HUDEP-2 (cell line): ENCODE data around the gene BRIP1.
"Not testable (repeated sequence)": the region's sequence is repeated elsewhere in the genome, so short reads cannot be mapped to it uniquely, and the experiment has no call there.

ENCODE experiments used
- DNase-seq, 76 experiments: peaks; one replicate each; lab custom pipeline; 2025; ENCODE audit not compliant: unreplicated experiment in 76 of 76; lab: John Stamatoyannopoulos, UW

Gene BRIP1

DNA sequence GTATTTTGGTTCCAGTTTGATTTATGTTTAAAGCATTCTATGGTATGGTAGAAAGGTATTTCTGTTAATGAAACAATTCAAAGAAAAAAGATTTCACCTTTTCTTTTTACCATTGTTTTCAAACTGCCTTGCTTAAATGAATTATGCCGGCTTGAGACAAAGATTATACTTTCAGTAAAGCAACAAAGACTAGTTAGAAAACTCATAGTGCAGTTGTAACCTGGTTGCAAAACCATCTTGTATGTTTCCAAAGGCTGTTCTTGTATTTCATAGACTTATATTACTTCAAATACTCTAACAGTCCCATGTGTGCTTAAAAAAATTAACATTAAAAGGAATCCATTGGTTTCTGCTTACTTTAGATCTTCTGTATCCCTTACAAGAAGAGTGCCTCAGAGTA, 153.8 kb downstream of the BRIP1 start:
- no peak for DNase-seq

DNA sequence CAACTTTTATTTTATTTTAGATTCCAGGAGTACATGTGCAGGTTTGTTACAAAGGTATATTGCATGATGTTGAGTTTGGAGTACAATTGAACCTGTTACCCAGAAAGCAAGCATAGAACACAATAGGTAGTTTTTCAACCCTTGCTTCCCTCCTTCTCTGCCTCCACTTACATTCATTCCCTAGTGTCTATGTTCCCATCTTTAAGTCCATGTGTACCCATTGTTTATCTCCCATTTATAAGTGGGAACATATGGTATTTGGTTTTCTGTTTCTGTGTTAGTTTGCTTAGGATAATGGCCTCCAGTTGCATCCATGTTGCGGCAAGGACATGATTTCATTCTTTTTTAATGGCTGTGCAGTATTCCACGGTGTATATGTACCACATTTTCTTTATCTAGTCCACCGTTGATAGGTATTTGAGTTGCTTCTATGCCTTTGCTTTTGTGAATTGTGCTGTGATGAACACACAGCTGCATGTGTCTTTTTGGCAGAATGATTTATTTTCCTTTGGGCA, 158.3 kb downstream of the BRIP1 start:
- DNase-seq: no peak

DNA sequence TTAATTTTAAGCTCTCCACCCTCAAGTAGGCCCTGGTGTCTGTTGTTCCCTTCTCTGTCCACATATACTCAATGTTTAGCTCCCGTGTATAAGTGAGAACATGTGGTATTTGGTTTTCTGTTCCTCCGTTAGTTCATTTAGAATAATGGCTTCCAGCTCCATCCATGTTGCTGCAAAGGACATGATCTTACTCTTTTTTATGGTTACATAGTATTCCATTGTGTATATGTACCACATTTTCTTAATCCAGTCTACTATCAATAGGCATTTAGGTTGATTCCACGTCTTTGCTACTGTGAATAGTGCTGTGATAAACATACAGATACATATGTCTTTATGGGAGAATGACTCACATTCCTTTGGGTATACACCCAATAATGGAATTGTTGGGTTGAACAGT, 160.9 kb downstream of the BRIP1 start:
- DNase-seq: no peak

DNA sequence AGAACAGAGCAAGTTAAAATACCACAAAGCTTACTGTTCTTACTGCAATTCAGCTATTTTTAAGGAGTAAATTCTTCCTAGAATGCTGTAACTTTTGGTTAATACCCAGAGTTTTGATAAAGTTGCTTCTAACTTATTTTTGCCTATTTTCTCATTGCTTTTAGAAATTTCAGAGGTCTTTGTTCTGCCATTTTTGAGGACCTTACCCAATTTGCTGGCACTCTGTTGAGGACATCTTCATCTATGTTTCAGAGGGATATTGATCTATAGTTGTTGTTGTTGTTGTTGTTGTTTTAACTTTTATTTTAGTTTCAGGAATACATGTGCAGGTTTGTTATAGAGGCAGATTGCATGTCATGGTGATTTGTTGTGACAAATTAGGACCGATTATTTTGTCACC, 161.3 kb downstream of the BRIP1 start:
- DNase-seq: no peak

DNA sequence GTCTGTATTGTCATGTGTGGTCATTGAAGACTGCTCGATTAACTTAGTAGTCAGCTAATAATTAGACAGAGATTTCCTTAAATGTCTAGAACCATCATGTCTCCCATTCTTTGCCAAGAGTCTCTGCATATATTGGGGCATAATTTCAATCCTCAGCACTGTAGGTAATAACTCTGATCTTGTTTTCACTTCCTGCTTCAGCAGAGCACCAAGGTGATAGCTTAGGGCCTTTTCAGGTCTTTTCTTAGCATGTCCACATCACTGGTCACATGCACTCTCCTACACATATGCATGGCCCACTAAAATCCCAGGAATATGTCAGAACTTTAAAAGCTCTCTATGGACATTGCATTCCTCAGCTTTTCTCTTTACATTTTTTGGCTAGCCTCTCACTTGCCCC, 162.0 kb downstream of the BRIP1 start:
- DNase-seq: no peak

DNA sequence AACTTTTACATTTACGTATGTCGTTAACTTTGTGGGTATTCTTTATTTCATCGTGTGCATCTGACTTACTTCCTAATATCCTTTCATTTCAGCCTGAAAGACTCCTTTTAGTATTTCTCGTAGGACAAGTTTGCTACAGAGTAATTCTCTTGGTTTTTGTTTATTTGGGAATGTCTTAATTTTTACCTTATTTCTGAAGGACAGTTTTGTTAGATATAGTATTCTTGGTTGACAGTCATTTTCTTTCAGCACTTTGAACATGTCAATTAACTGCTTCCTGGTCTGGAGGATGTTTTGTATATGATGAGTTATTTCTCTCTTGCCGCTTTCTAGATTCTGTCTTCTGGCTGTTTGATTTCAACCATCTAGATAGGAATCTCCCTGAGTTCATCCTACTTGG, 163.1 kb downstream of the BRIP1 start:
- no peak for DNase-seq

DNA sequence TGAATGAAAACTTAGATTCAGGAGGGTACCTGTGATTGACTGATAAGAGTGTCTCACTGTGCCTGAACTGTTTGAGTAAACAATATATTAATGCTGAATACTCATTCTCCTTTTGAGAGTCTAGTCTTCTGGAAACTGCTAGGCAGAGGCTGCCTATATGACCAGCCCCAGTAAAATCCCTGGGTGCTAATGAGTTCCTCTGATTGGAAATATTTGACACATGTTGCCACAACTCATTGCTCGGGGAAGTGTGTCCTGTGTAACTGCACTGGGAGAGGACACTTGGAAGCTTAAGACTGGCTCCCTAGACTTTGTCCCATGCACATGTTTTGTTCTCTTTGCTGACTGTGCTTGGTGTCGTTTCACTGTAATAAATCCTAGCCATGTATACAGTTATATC, 163.6 kb downstream of the BRIP1 start:
- no peak for DNase-seq

DNA sequence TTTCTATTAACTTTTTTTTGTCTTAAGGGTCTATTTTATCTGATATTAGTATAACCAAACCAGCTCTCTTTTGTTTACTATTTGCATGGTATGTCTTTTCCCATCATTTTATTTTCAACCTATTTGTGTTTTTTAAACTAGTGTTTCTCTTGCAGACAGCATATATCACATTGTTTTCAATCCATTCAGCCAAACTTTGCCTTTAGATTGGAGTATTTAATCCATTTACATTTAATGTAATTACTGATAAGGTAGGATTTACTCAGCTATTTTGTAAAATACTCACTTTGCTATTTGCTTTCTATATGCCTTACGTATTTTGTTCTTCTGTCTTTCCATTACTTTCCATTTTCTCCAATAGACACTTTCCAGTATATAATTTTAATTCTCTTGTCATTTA, 164.3 kb downstream of the BRIP1 start:
- DNase-seq: no peak

DNA sequence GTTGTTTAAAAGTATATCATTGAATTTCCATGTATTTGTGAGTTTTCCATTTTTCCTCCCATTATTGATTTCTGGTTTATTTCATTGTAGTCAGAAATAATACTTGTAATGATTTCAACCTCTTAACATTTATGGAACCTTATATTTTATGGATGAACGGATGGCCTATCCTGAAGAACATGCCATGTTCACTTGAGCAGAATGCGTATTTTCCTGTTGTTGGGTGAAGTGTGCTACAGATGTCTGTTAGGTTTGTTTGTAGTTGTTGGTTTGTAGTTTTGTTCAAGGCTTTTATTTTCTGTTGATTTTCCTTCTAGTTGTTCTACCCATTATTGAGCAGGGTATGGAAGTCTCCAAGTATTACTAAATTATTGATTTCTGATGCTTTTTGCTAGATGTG, 165.1 kb downstream of the BRIP1 start:
- no peak for DNase-seq

DNA sequence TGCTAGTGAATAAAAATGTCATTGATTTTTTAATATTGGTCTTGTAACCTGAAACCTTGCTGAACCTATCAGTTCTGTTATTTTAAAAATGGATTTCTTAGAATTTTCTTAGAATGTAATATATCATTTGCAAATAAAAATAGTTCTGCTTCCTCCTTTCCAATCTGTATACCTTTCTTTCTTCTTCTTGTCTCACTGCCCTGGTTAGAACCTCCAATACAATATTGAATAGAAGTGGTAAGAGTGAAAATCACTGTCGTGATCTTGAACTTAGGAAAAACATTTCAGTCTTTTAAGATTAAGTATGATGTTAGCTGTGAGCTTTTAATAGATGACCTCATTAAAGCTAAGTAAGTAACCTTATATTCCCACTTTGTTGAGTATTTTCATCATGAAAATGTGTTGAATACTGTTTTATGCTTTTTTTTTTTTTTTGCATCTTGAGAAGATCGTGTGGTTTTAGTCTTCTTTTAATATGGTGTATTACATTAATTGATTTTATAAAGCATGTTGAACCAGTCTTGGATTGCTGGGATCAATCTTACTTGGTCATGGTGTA, 167.5 kb downstream of the BRIP1 start:
- no peak for DNase-seq

DNA sequence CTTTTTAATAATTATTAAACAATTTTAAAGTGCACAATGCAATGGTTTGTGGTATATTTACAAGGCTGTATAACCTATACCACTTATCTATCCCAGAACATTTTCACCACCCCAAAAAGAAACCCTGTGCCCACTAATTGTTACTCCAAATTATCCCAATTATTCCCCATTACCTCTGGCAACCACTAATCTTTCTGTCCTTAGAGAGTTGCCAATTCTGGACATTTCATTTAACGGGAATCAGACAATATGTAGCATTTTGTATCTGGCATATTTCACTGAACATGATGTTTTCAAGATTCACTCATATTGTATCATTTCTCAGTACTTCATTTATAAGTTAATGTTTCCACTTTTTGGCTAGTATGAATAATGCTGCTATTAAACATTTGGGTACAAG, 169.2 kb downstream of the BRIP1 start:
- DNase-seq: no peak

DNA sequence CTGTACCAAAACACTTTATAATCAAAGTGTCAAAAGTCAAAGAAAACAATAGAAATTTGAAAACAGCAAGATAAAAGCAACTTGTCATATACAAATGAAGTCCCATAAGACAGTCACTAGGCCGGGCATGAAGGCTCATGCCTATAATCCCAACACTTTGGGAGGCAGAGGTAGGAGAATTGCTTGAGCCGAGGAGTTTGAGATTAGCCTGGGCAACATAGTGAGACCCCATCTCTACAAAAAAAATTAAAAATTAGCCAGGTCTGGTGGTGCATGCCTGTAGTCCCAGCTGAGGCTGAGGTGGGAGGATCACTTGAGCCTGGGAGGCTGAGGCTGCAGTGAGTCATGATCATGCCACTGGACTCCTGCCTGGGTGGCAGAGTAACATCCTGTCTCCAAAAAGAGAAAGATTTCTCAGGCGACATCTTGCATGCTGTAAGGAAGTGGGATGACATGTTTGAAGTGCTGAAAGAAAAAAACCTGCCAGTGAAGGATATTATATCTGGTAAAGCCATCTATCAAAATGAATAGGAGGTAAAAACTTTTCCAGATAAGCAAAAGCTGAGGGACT, 173.6 kb downstream of the BRIP1 start:
- peak in 4 of 76 experiments; percentile 1 to 2 (median 2) for DNase-seq

DNA sequence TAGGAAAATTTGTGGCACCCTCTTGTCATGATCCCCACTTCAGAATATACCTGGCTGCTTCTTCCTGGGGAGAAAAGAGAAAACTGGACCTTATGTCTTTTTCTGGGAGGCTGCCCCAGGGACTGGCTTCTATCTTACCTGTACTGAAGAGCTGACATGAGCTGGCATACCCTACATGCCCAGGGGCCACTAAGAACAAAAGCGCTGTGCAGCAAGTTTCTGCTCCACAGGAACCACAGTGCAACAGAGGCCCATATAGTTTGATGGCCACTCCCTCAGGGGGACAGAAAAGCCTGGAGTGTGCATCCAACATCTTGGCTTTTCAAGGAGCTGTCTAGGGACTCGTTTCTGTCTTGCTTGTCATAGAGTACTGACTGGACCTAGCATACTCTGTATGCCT, 175.6 kb downstream of the BRIP1 start:
- no peak for DNase-seq

DNA sequence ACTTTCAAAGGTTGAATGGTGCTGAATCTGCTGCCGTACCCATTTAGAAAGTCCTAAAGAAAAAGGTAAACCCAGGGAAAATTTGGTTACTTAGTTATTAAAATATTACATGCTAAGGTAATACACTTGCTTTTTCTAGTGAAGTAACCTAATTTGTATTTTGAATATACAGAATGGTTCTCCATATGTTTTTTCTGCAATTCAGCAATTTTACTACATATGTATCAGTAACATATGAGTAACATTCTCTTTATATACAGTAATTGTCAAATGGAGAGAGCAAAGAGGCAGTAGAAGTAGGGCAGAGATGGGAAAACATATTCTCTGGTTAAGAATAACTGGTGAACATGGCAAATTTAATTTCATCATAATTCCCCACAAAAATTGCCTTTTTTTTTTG, 177.2 kb downstream of the BRIP1 start:
- no peak for DNase-seq

DNA sequence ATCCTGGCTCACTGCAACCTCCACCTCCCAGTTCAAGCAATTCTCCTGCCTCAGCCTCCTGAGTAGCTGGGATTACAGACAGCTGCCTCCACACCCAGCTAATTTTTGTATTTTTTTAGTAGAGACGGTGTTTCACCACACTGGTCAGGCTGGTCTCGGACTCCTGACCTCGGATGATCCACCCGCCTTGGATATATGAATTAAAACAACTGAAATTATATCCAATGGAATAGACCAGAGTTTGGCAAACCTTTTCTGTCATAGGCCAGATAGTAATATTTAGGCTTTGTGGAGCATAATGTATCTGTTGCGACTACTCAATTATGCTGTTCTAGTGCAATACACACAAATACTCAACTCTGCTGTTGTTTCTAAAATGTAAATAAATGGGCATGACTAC, 178.5 kb downstream of the BRIP1 start:
- no peak for DNase-seq

DNA sequence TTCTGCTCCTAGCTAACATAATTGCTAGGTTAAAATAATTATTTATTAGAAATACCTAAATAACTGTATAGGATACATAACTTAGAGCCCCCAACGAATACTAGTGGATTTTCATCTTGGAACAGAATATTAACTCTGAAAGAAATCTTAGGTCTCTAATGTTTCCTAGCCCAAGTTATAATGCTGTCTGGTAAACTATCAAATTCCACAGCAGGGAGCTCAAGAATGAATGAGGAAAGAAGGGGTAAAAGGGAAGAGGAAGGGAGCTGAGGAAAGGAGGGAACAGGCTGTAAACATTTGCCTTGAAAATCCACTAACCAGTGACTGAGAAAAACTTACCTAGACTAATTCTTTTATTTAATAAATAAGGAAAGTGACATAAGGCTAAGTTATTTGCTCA, 179.2 kb downstream of the BRIP1 start:
- DNase-seq: no peak

DNA sequence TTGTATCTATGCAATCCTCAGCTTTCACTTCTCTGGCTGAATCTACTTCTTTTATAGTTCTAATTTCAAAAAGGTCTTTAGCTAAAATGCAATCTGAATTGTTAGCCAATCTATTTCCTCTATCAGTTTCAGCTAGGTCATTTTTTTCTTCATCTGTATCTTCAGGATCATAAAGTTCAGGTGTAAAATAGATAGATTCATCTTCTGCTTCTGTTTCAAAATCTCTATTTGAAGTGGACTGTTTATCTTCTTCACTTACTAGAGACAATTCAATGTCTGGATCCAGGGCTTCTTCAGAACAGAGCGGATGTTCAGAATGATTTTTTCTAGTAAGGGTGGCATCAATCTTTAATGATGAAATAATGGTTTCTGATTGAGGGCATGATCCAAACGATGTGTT, 179.9 kb downstream of the BRIP1 start:
- no peak for DNase-seq

DNA sequence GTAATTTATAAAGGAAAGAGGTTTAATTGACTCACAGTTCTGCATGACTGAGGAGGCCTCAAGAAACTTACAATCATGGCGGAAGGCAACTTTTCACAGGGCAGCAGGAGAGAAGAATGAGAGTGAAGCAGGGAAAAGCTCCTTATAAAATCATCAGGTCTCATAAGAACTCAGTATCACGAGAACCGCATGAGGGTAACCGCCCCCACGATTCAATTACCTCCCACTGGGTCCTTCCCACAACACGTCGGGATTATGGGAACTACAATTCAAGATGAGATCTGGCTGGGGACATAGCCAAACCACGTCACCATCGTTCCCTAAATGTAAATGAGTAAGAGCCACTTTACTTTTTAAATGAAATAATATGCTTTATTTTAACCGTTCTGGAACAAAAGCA, 182.4 kb downstream of the BRIP1 start:
- DNase-seq: no peak

DNA sequence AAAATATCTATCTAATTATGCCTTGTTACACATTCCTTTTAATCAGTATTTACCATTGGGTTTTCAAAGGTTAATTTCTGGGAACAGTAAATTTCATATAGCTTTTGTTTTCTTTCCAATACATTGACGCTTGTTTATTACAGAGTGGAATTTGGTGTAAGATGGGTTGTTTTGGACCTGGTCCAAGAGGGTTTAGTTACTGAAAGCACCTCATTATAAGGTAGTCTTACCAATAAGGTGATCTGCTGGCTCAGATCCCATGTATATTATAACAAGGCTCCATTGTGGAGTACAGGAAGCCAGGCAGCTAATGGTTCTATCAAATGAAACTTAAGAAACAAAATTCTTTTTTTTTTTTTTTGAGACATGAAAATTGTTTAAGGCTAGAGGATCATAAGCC, 185.0 kb downstream of the BRIP1 start:
- DNase-seq: no peak

DNA sequence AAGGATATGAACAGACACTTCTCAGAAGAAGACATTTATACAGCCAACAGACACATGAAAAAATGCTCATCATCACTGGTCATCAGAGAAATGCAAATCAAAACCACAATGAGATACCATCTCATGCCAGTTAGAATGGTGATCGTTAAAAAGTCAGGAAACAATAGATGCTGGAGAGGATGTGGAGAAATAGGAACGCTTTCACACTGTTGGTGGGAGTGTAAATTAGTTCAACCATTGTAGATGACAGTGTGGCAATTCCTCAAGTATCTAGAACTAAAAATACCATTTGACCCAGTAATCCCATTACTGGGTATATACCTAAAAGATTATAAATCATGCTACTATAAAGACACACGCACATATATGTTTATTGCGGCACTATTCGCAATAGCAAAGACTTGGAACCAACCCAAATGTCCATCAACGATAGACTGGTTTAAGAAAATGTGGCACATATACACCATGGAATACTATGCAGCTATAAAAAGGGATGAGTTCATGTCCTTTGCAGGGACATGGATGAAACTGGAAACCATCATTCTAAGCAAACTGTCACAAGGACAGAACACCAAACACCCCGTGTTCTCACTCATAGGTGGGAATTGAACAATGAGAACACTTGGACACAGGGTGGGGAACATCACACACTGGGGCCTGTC, 186.0 kb downstream of the BRIP1 start:
- not testable (repeated sequence) for DNase-seq

DNA sequence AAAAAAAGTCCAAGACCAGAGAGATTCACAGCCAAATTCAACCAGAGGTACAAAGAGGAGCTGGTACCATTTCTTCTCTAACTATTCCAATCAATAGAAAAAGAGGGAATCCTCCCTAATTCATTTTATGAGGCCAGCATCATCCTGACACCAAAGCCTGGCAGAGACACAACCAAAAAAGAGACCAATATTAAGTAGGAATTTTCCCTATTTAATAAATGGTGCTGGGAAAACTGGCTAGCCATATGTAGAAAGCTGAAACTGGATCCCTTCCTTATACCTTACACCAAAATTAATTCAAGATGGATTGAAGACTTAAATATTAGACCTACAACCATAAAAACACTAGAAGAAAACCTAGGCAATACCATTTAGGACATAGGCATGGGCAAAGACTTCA, 186.8 kb downstream of the BRIP1 start:
- DNase-seq: not testable (repeated sequence)

DNA sequence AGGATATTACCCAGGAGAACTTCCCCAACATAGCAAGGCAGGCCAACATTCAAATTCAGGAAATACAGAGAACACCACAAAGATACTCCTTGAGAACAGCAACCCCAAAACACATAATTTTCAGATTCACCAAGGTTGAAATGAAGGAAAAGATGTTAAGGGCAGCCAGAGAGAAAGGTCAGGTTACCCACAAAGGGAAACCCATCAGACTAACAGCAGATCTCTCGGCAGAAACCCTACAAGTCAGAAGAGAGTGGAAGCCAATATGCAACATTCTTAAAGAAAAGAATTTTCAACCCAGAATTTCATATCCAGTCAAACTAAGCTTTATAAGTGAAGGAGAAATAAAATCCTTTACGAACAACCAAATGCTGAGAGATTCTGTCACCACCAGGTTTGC, 188.7 kb downstream of the BRIP1 start:
- DNase-seq: not testable (repeated sequence)
